ENCODE measurements around the gene HTRA1.

Gene HTRA1

GRCh38 chr10:122558452-122558851 lies 97.1 kb downstream of the HTRA1 start:
- no peak for TF ChIP-seq Cebpa-rat (IDR thresholded peaks at IDR 0.05)
- Histone ChIP-seq H3K9ac (no peak overlapping the region), H3K4me2 (0 out of 2 replicates have a peak overlapping the region, but pooled peaks have one; percentile 1), H3K4me3 (no peak overlapping the region), H4K20me1 (no peaks in the 10 kb centered on the region), H3K27ac (no peak overlapping the region), H3K36me3 (no peaks in the 10 kb centered on the region), H3K27me3 (no peaks in the 10 kb centered on the region), H3K4me1 (peaks cover 19% of the 10 kb centered on the region), H3K9me3 (no peaks in the 10 kb centered on the region)

- Histone ChIP-seq H3K36me3 (no peaks in the 10 kb centered on the region), H3K27me3 (no peaks in the 10 kb centered on the region), H3K4me3 (no peak overlapping the region), H3K27ac (no peak overlapping the region), H3K4me2 (no peak overlapping the region), H4K20me1 (no peaks in the 10 kb centered on the region), H3K9me3 (no peaks in the 10 kb centered on the region), H3K4me1 (peaks cover 19% of the 10 kb centered on the region), H3K9ac (no peak overlapping the region)
- TF ChIP-seq Cebpa-rat (IDR thresholded peaks at IDR 0.05): no peak
Measured at GRCh38 chr10:122559228-122559627, 97.9 kb downstream of the HTRA1 start.

- no peaks in the 10 kb centered on the region for H3K36me3 ChIP-seq
- no peak within 1 kb of the TSS for H3K9ac ChIP-seq
- H4K20me1 ChIP-seq: no peaks in the 10 kb centered on the region
- no peak for TF ChIP-seq Cebpa-rat (IDR thresholded peaks at IDR 0.05)
- no peak within 1 kb of the TSS for H3K27ac ChIP-seq
- H3K27me3 ChIP-seq: no peaks in the 10 kb centered on the region
- no peak within 1 kb of the TSS for H3K4me2 ChIP-seq
- H3K4me1 ChIP-seq: peaks cover 19% of the 10 kb centered on the region
- H3K4me3 ChIP-seq: no peak within 1 kb of the TSS
- no peaks in the 10 kb centered on the region for H3K9me3 ChIP-seq
Measured at GRCh38 chr10:122560279-122560804, 99.0 kb downstream of the HTRA1 start, which contains the start of gene DMBT1. DMBT1 (plus strand) TSS chr10:122560754; CDS start chr10:122560771, 17 bp downstream.

- H3K27ac ChIP-seq: no peak overlapping the region
- no peaks in the 10 kb centered on the region for H3K9me3 ChIP-seq
- H3K4me2 ChIP-seq: no peak overlapping the region
- no peak overlapping the region for H3K9ac ChIP-seq
- H3K27me3 ChIP-seq: no peaks in the 10 kb centered on the region
- peaks cover 18% of the 10 kb centered on the region for H3K4me1 ChIP-seq
- no peak overlapping the region for H3K4me3 ChIP-seq
- H3K36me3 ChIP-seq: no peaks in the 10 kb centered on the region
- TF ChIP-seq Cebpa-rat (IDR thresholded peaks at IDR 0.05): no peak
- no peaks in the 10 kb centered on the region for H4K20me1 ChIP-seq
Measured at GRCh38 chr10:122561212-122561611, 99.9 kb downstream of the HTRA1 start.

- no peaks in the 10 kb centered on the region for H4K20me1 ChIP-seq
- H3K27me3 ChIP-seq: no peaks in the 10 kb centered on the region
- no peak overlapping the region for H3K4me2 ChIP-seq
- no peak overlapping the region for H3K9ac ChIP-seq
- H3K36me3 ChIP-seq: no peaks in the 10 kb centered on the region
- no peak overlapping the region for H3K27ac ChIP-seq
- H3K4me3 ChIP-seq: no peak overlapping the region
- H3K4me1 ChIP-seq: peaks cover 13% of the 10 kb centered on the region
- TF ChIP-seq Cebpa-rat (IDR thresholded peaks at IDR 0.05): no peak
- H3K9me3 ChIP-seq: no peaks in the 10 kb centered on the region
Measured at GRCh38 chr10:122561792-122562191, 100.4 kb downstream of the HTRA1 start.
